Stimulated activated CD4-positive, alpha-beta T cell treated with anti-CD3 and anti-CD28 coated beads, TNF-alpha, amount 100 ng/mL, for 4 hours (primary cell): ENCODE results near the gene NHEJ1.
A peak's percentile ranks its signal among the peaks of the same experiment; 100 is the strongest.

Source experiments
- DNase-seq, 3 experiments: peaks; one replicate each; pipeline ENCODE4 v3.0.0-alpha.2; 2020; ENCODE audit warnings: low read depth in 3 of 3

The NHEJ1 gene

DNA sequence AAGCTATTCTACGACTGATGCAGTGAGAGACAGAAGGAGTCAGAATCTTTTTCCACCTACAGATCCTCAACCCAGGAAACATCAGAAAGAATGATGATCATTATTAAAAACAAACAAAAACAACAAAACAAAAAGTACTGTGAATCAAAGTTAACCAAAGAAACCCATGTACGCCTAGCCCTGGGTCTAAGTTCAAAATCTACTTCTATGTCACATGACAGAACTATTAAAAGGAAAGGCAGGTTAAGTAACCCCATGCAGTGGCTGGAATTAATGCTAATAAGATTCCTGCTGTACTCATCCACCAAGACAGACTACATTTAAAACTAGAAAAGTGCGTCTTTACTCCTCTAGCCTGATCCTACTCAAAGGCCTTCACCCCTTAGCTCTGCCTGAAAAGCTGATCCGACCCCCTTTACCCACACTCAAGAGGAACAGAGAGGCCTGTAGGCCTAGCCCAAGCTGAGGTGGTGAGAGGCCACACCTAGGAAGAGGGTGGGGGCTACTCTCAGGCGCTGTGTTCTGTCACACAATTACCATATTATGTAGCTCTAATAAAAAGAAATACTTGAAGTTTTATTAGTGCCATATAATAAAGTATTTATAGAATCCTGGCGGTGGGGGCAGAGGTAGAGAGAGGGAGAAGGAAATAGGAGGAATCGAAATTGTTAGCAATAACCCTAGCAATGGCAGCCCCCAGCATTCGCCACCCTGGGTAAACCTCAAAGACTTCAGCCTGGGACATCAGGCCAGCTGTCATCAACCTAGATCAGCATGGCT, 37.1 kb downstream of the NHEJ1 start:
- DNase-seq, result no peak

- DNase-seq, result no peak
Measured at GRCh38 chr2:219122202-219122980, 38.2 kb downstream of the NHEJ1 start.

GRCh38 chr2:219120082-219120481, 40.5 kb downstream of the NHEJ1 start:
- no peak for DNase-seq

DNA sequence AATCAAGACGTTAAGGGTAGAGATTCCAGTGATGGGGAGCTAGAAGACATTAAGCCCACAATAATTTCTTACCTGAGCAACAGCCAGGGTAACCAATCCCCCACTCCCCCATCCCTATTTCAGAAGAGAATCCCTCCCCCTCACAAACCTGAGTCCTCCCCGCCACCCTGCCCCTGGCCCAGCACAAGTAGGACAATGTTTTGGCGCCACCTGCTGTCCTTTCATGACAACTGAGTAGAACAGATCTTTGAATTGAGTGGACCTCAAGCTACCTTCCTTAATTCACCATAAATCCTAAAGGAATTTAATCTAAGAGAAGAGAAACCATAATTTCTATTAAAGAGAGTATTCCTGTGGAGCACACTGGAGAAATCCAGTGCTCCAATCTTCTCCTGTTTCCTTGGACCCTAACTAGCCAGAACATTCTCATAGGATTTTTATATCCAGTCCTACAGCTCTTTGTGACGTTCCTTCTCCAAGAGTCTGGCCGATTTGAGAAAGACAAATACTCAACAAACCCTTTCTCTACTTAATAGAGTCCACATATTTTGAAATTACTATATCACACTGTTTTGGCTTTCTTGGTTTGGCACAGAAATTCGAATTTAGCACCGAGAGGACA, 41.1 kb downstream of the NHEJ1 start:
- DNase-seq, result peak; percentile 26 to 34 (median 33)

DNA sequence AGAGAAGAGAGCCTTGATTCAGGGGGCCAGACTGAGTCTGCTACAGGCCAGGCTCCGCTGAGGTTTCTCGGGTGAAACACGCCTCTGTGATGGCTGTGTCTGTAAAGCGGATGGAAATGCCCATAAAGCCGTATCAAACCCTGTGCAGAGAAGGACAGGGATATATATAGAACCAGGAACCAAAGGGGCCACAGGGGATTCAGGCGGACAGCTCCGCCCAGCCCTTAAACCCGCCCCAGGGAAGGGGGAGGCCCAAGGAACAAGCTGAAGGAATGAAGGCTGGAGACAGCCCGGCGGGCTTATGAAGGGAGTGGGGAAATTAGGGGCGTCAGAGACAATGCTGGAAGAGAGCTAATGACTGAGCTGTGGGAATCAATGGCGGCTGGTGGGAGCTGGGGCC, 42.1 kb downstream of the NHEJ1 start:
- no peak for DNase-seq

- no peak for DNase-seq
Measured at GRCh38 chr2:219116776-219117646, 43.6 kb downstream of the NHEJ1 start.

DNA sequence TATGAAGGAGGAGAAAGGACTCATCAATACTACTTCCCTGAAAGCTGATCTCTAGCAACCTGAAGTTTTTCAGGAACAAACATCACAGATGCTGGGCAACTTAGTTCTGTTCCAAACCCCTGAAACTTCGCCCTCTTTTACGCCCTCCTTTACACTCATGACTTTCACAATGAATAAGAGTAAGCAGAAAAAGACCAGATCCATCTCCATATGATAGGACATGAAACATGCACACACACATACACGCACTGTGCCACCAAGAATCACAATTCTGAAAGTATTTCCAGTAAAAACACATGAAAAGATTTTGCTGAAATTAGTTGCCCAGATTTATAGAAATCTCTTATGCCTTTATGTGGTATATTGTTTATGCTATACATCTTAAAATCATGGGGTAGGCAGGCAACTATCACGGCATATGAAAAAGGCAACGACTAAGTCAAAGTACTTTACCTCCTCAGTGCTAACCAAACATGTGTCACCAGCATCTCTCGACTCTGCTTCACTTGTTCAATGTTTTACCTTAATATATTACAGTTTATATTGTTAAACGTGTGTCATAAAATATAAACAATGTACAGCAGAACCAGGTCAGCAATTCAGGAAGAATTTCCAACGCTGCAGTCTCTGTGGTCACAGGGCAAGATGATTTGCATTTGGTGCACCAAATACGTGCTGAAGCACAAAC, 47.8 kb downstream of the NHEJ1 start:
- no peak for DNase-seq

GRCh38 chr2:219112062-219112406, 48.6 kb downstream of the NHEJ1 start:
- DNase-seq, result no peak

- DNase-seq, result no peak
Measured at GRCh38 chr2:219111375-219112061, 49.1 kb downstream of the NHEJ1 start.

GRCh38 chr2:219109471-219109870, 51.1 kb downstream of the NHEJ1 start:
- DNase-seq, result peak in 2 of 3 experiments; percentile 13 to 21

GRCh38 chr2:219107758-219108157, 52.9 kb downstream of the NHEJ1 start:
- no peak for DNase-seq

GRCh38 chr2:219106251-219106650, 54.4 kb downstream of the NHEJ1 start:
- no peak for DNase-seq

GRCh38 chr2:219104107-219105035, 56.2 kb downstream of the NHEJ1 start:
- no peak for DNase-seq

- DNase-seq, result no peak
Measured at GRCh38 chr2:219099329-219099728, 61.3 kb downstream of the NHEJ1 start.

DNA sequence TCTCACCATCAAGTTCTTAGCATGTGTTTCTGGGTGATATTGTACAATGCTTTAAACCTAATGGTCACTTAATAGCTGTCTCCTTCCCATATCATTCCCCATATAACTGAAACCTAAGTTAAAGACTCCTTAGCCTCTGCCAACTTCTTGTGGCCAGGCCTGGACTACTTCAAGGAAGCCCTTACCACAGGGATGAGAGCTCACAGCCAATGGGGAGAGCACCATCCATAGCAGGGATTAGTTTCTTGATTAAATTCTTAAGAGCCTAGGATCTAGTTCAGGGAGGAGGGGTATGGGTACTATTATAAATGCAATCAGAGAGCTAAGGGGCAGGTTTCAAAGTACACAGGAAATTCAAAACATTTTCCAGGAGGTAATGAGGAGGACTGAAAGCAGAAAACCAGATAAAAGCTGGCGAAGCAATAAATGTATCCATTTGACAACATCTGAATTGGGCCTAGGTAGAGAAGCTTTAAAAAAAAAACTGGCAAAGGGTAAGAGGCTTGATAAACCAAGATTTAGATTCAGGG, 65.1 kb downstream of the NHEJ1 start:
- no peak for DNase-seq

DNA sequence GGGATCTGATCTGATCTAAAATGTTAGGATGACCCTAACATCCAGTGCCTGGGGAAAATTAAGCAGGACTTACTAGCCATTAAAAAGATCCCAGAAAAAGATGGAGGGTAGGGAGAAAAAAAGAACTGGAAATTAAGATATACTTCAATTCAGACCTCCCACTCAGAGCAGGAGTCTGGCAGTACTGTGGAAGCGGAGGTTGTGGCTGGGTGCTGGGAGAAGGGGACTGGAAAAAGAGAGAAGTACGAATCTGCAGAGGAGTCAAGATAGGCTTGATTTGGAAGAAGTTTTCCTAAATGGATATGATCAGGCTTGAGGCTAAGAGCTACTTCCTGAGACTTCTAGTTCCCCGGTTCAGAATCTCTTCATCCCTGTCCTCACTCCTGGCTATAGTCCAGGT, 66.4 kb downstream of the NHEJ1 start:
- DNase-seq, result no peak

GRCh38 chr2:219090436-219091299, 69.9 kb downstream of the NHEJ1 start:
- no peak for DNase-seq

DNA sequence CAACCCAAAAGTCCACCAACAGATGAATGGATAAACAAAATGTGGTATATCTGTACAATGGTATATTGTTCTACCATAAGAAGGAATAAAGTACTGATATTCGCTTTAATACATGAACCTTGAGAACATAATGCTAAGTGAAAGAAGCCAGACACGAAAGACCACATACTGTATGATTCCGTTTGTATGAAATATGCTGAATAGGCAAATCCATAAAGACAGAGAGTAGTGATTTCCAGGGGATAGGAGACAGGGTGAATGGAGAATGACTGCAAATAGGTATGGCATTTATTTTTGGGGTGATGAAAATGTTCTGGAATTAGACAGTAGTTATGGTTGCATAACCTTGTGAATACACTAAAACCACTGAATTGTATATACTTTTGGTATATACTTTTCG, 71.3 kb downstream of the NHEJ1 start:
- DNase-seq, result no peak
